K562 (cell line): ENCODE measurements around the gene ECSCR. TPM values are rescaled to one million over a fixed set of nuclear protein-coding genes. Genes with fewer than 3 reads are reported as not detected.
A peak's percentile ranks its signal among the peaks of the same experiment; 100 is the strongest.

Experiments used
- BCL6 ChIP-seq: fragments of 250-450 bp; sonication (Bioruptor Pico); IDR thresholded peaks from 2 replicates; pipeline ENCODE4 v1.4.0; 2020
- CCAR2 ChIP-seq: fragments of 200-400 bp; formaldehyde crosslinking; IDR thresholded peaks from 2 replicates; pipeline ENCODE4 v1.6.1; 2017; ENCODE audit warnings: mild to moderate bottlenecking, low read depth, low read length
- DDX20 ChIP-seq: fragments of 450-650 bp; IDR thresholded peaks from 2 replicates; pipeline ENCODE4 v1.6.1; 2016; ENCODE audit warnings: missing genetic modification characterization, low read depth, mild to moderate bottlenecking, missing compliant biosample characterization, moderate library complexity
- DMBX1 ChIP-seq: fragments of 250-450 bp; sonication (Bioruptor Pico); IDR thresholded peaks from 2 replicates; pipeline ENCODE4 v1.8.0; 2022; ENCODE audit warnings: inconsistent platforms, mild to moderate bottlenecking, moderate library complexity, borderline replicate concordance
- E2F3 ChIP-seq: fragments of 250-450 bp; sonication (Bioruptor Pico); IDR thresholded peaks from 2 replicates; pipeline ENCODE4 v1.4.0; 2020; ENCODE audit warnings: mild to moderate bottlenecking
- ELF2 ChIP-seq: fragments of 250-450 bp; sonication (Bioruptor Pico); IDR thresholded peaks from 2 replicates; pipeline ENCODE4 v1.5.0; 2021; ENCODE audit warnings: mild to moderate bottlenecking
- FOS ChIP-seq: IDR thresholded peaks from 3 replicates; pipeline ENCODE4 v1.6.1; 2011; ENCODE audit not compliant: insufficient read length; ENCODE audit errors: extremely low read depth
- GABPB2 ChIP-seq: fragments of 250-450 bp; sonication (Bioruptor Pico); conservative IDR thresholded peaks from 2 replicates; pipeline ENCODE4 v1.5.1; 2021; ENCODE audit warnings: mild to moderate bottlenecking
- HDAC1 ChIP-seq, 2 experiments: fragments of 450-650 bp; IDR thresholded peaks; 2 replicates each; pipeline ENCODE4 v1.6.1; 2016 to 2017; ENCODE audit warnings: inconsistent platforms in 1 of 2, mild to moderate bottlenecking in 1 of 2, moderate library complexity in 1 of 2
- LARP7 ChIP-seq: fragments of 450-650 bp; IDR thresholded peaks from 2 replicates; pipeline ENCODE4 v1.6.1; 2016
- MCM3 ChIP-seq: fragments of 450-650 bp; IDR thresholded peaks from 2 replicates; pipeline ENCODE4 v1.6.1; 2016
- MECOM ChIP-seq: fragments of 250-450 bp; sonication (Bioruptor Pico); IDR thresholded peaks from 2 replicates; pipeline ENCODE4 v1.8.0; 2022; ENCODE audit warnings: inconsistent platforms
- MEIS2 ChIP-seq: fragments of 450-650 bp; IDR thresholded peaks from 2 replicates; pipeline ENCODE4 v1.6.1; 2014; ENCODE audit warnings: mild to moderate bottlenecking; ENCODE audit not compliant: partially characterized antibody
- SAFB2 ChIP-seq: fragments of 200-400 bp; formaldehyde crosslinking; IDR thresholded peaks from 2 replicates; pipeline ENCODE4 v1.6.1; 2018; ENCODE audit warnings: borderline replicate concordance, low read length, low read depth, moderate library complexity; ENCODE audit not compliant: severe bottlenecking
- SMAD1 ChIP-seq: fragments of 150-350 bp; IDR thresholded peaks from 2 replicates; pipeline ENCODE4 v1.6.1; 2014; ENCODE audit warnings: low read length, low read depth; ENCODE audit not compliant: partially characterized antibody
- STAG1 ChIP-seq: sonication (generic); formaldehyde crosslinking; IDR thresholded peaks from 2 replicates; pipeline ENCODE4 v1.5.0; 2020; ENCODE audit warnings: missing genetic modification reagents, borderline replicate concordance
- TSC22D4 ChIP-seq: fragments of 450-650 bp; IDR thresholded peaks from 2 replicates; pipeline ENCODE4 v1.6.1; 2016; ENCODE audit warnings: missing genetic modification characterization, missing biosample characterization, control low read depth
- XRCC3 ChIP-seq: fragments of 450-650 bp; IDR thresholded peaks from 2 replicates; pipeline ENCODE4 v1.6.1; 2017; ENCODE audit warnings: mild to moderate bottlenecking, moderate library complexity
- ZNF232 ChIP-seq: sonication (generic); formaldehyde crosslinking; IDR thresholded peaks from 2 replicates; pipeline ENCODE4 v1.8.0; 2022; ENCODE audit warnings: mild to moderate bottlenecking, missing genetic modification reagents
- polyA plus RNA-seq, 8 experiments: library from polyadenylated mRNA; depleted of rRNA in 4 of 8; stranded (reverse) in 5 of 8; unstranded in 3 of 8; fragments of >200 nt; fragmentation: Nextera tagmentation in 2 of 8; fragmentation: Illumina TruSeq in 1 of 8; extraction: Ambion mirVana in 2 of 8; extraction: Trizol in 1 of 8; gene quantifications; 2 replicates each; pipeline versions ENCODE4 v1.2.1 to v1.2.3, GENCODE V29; 2011 to 2014; ENCODE audit warnings: inconsistent platforms in 1 of 8, missing spikeins in 1 of 8
- total RNA-seq, 7 experiments: library from RNA; depleted of rRNA in 6 of 7; stranded (reverse); fragments of >200 nt in 6 of 7; fragmentation: Illumina TruSeq in 2 of 7; extraction: Trizol in 2 of 7; gene quantifications; 2 replicates each; pipeline versions ENCODE4 v1.2.1 to v1.2.3, GENCODE V29; 2011 to 2021; ENCODE audit warnings: low replicate concordance in 1 of 7
- TF ChIP-seq, protein P1 (sequence below): fragments of 200-800 bp; sonication (Bioruptor generic); IDR thresholded peaks from 2 replicates; pipeline ENCODE4 v1.6.1; 2016; ENCODE audit warnings: missing genetic modification characterization, missing compliant biosample characterization
- TF ChIP-seq, protein P2 (sequence below): fragments of 250-450 bp; sonication (Bioruptor Pico); IDR thresholded peaks from 2 replicates; pipeline ENCODE4 v1.5.0; 2020; ENCODE audit warnings: mild to moderate bottlenecking
- TF ChIP-seq, protein P3 (sequence below): fragments of 450-650 bp; formaldehyde crosslinking; IDR thresholded peaks from 2 replicates; pipeline ENCODE4 v1.4.0; 2022; ENCODE audit warnings: mild to moderate bottlenecking, moderate library complexity

The ECSCR gene
- total and polyA plus RNA-seq, 9 of the 15 experiments (the other 6 are each of a cell fraction or from before 2014, with no cell fraction given) = 0.10 to 0.25 (median 0.13) TPM; not detected in 6

- TF ChIP-seq DDX20 (tag) (0 out of 2 replicates have a peak, but pooled peaks have one; percentile 23), STAG1 (CRISPR knock-in tag) (no peak), ELF2 (CRISPR knock-in tag) (0 out of 2 replicates have a peak, but pooled peaks have one; percentile 6), MECOM (peak; percentile 66; the same call in 1 of the 2 replicates), LARP7 (no peak), CCAR2 (no peak), SAFB2 (no peak), SMAD1 (peak; percentile 86), E2F3 (peak; percentile 47; the same call in 1 of the 2 replicates), HDAC1 (IDR thresholded peaks at IDR 0.05) (no peak), TSC22D4 (tag) (no peak), ZNF232 (no peak), DMBX1 (CRISPR knock-in tag) (peak; percentile 64; the same call in 1 of the 2 replicates), BCL6 (CRISPR knock-in tag) (peak; percentile 61; the same call in 1 of the 2 replicates), XRCC3 (no peak), GABPB2 (CRISPR knock-in tag) (no peak), MEIS2 (no peak), MCM3 (no peak), FOS (no peak)
- TF ChIP-seq, protein P1, sequence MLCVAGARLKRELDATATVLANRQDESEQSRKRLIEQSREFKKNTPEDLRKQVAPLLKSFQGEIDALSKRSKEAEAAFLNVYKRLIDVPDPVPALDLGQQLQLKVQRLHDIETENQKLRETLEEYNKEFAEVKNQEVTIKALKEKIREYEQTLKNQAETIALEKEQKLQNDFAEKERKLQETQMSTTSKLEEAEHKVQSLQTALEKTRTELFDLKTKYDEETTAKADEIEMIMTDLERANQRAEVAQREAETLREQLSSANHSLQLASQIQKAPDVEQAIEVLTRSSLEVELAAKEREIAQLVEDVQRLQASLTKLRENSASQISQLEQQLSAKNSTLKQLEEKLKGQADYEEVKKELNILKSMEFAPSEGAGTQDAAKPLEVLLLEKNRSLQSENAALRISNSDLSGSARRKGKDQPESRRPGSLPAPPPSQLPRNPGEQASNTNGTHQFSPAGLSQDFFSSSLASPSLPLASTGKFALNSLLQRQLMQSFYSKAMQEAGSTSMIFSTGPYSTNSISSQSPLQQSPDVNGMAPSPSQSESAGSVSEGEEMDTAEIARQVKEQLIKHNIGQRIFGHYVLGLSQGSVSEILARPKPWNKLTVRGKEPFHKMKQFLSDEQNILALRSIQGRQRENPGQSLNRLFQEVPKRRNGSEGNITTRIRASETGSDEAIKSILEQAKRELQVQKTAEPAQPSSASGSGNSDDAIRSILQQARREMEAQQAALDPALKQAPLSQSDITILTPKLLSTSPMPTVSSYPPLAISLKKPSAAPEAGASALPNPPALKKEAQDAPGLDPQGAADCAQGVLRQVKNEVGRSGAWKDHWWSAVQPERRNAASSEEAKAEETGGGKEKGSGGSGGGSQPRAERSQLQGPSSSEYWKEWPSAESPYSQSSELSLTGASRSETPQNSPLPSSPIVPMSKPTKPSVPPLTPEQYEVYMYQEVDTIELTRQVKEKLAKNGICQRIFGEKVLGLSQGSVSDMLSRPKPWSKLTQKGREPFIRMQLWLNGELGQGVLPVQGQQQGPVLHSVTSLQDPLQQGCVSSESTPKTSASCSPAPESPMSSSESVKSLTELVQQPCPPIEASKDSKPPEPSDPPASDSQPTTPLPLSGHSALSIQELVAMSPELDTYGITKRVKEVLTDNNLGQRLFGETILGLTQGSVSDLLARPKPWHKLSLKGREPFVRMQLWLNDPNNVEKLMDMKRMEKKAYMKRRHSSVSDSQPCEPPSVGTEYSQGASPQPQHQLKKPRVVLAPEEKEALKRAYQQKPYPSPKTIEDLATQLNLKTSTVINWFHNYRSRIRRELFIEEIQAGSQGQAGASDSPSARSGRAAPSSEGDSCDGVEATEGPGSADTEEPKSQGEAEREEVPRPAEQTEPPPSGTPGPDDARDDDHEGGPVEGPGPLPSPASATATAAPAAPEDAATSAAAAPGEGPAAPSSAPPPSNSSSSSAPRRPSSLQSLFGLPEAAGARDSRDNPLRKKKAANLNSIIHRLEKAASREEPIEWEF (CRISPR knock-in tag) = peak; percentile 66; the same call in 1 of the 2 replicates
- TF ChIP-seq, protein P2, sequence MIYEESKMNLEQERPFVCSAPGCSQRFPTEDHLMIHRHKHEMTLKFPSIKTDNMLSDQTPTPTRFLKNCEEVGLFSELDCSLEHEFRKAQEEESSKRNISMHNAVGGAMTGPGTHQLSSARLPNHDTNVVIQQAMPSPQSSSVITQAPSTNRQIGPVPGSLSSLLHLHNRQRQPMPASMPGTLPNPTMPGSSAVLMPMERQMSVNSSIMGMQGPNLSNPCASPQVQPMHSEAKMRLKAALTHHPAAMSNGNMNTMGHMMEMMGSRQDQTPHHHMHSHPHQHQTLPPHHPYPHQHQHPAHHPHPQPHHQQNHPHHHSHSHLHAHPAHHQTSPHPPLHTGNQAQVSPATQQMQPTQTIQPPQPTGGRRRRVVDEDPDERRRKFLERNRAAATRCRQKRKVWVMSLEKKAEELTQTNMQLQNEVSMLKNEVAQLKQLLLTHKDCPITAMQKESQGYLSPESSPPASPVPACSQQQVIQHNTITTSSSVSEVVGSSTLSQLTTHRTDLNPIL (CRISPR knock-in tag) = no peak
- TF ChIP-seq, protein P3, sequence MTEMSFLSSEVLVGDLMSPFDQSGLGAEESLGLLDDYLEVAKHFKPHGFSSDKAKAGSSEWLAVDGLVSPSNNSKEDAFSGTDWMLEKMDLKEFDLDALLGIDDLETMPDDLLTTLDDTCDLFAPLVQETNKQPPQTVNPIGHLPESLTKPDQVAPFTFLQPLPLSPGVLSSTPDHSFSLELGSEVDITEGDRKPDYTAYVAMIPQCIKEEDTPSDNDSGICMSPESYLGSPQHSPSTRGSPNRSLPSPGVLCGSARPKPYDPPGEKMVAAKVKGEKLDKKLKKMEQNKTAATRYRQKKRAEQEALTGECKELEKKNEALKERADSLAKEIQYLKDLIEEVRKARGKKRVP = 0 out of 2 replicates have a peak, but pooled peaks have one; percentile 18
These were observed 19.7 kb upstream of the ECSCR start, which contains the start of gene STING1 (continued) for GRCh38 chr5:139482050-139482889.
